ENCODE data around the gene ATP13A1.

DNA sequence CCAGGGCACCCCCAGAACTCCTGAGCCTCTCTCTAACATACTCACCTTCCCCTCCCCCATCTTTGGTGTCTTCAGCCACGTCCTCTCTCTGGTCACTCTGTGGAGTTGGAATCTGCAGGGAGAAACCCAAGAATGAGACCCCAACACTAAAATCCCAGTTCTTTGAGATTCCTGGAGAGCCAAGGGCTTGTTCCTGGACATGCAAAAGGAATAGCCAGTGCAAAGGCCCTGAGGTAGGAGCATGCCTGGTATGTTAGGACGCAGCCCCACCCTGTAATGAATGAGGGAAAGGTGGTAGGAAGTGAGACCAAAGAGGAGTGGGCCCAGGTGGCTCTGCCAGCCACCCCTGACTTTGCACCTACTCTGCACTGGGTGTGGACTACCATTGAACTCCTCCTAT lies 33.0 kb downstream of the ATP13A1 start:
- TF ChIP-seq, protein P1, sequence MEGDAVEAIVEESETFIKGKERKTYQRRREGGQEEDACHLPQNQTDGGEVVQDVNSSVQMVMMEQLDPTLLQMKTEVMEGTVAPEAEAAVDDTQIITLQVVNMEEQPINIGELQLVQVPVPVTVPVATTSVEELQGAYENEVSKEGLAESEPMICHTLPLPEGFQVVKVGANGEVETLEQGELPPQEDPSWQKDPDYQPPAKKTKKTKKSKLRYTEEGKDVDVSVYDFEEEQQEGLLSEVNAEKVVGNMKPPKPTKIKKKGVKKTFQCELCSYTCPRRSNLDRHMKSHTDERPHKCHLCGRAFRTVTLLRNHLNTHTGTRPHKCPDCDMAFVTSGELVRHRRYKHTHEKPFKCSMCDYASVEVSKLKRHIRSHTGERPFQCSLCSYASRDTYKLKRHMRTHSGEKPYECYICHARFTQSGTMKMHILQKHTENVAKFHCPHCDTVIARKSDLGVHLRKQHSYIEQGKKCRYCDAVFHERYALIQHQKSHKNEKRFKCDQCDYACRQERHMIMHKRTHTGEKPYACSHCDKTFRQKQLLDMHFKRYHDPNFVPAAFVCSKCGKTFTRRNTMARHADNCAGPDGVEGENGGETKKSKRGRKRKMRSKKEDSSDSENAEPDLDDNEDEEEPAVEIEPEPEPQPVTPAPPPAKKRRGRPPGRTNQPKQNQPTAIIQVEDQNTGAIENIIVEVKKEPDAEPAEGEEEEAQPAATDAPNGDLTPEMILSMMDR (IDR thresholded peaks at IDR 0.05; ENCODE audit: extremely low read depth in 1 of 2, insufficient read depth in 1 of 2, low read depth in 1 of 2, low read length in 2 of 2): no peak
- TF ChIP-seq MYC (IDR thresholded peaks at IDR 0.05; ENCODE audit: low read depth, low read length): no peak
- TF ChIP-seq POLR2A (IDR thresholded peaks at IDR 0.05; ENCODE audit: low read depth, low read length): no peak
- no peak for TF ChIP-seq JUN (IDR thresholded peaks at IDR 0.05; ENCODE audit: borderline replicate concordance, insufficient read depth, insufficient read length, low read depth)
- no peak for TF ChIP-seq EZH2 (IDR thresholded peaks at IDR 0.05; ENCODE audit: borderline replicate concordance, low read depth, low read length, severe bottlenecking)
